GM06990 (cell line): ENCODE results near the gene SPTBN1.

Source experiments
- DNase-seq: peaks from one replicate; pipeline ENCODE4 v3.0.0-alpha.2; 2011; ENCODE audit not compliant: insufficient read length; ENCODE audit errors: extremely low read depth
- H3K27me3 ChIP-seq: replicated peaks from 2 replicates; pipeline ENCODE4 v1.6.0; 2011; ENCODE audit warnings: low read length; ENCODE audit not compliant: control insufficient read depth, insufficient read depth
- H3K36me3 ChIP-seq: 2 replicates; pipeline ENCODE4 v1.5.1; 2011; ENCODE audit warnings: low read length; ENCODE audit not compliant: control insufficient read depth, insufficient read depth
- H3K4me3 ChIP-seq: replicated peaks from 2 replicates; pipeline ENCODE4 v1.5.1; 2011; ENCODE audit warnings: low read depth, mild to moderate bottlenecking, control low read depth, low read length
- TF ChIP-seq, protein P1 (sequence below): IDR thresholded peaks from 2 replicates; pipeline ENCODE4 v1.5.1; 2011; ENCODE audit warnings: low read length, control low read depth, mild to moderate bottlenecking, inconsistent platforms; ENCODE audit not compliant: insufficient read depth, poor library complexity, severe bottlenecking

SPTBN1 gene

DNA sequence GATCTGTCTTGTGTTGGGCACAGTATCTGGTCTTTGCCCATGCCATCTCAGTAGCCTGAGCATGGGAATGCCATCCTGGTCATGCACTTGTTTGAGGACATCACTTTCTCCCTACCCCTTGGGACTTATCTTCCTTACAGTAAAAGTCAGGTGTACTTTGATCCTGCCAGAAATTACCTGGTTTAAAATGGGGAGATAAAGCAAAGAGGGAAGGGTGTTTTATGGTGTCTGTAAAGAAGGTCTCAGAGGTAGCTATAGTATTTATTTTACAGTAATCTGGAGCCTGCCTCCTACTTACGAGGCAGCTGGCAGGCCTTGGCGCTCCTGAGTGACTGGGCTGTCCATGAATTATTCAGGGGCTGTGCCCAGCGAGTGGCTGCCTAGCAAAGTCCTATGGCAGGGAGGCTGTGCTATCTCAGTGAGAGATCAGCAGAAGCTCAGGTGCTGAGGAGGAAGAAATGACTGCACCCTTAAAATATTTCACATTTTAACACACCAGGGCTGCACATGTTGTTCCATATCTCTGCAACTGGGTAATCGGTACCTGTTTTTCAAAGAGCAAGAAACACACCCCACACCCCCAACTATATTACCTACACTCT, 93.9 kb downstream of the SPTBN1 start:
- no peaks in the 10 kb centered on the region for H3K27me3 ChIP-seq
- TF ChIP-seq, protein P1, sequence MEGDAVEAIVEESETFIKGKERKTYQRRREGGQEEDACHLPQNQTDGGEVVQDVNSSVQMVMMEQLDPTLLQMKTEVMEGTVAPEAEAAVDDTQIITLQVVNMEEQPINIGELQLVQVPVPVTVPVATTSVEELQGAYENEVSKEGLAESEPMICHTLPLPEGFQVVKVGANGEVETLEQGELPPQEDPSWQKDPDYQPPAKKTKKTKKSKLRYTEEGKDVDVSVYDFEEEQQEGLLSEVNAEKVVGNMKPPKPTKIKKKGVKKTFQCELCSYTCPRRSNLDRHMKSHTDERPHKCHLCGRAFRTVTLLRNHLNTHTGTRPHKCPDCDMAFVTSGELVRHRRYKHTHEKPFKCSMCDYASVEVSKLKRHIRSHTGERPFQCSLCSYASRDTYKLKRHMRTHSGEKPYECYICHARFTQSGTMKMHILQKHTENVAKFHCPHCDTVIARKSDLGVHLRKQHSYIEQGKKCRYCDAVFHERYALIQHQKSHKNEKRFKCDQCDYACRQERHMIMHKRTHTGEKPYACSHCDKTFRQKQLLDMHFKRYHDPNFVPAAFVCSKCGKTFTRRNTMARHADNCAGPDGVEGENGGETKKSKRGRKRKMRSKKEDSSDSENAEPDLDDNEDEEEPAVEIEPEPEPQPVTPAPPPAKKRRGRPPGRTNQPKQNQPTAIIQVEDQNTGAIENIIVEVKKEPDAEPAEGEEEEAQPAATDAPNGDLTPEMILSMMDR = no peak
- H3K4me3 ChIP-seq = no peak overlapping the region
- H3K36me3 ChIP-seq = no peaks in the 10 kb centered on the region
- DNase-seq = no peak

DNA sequence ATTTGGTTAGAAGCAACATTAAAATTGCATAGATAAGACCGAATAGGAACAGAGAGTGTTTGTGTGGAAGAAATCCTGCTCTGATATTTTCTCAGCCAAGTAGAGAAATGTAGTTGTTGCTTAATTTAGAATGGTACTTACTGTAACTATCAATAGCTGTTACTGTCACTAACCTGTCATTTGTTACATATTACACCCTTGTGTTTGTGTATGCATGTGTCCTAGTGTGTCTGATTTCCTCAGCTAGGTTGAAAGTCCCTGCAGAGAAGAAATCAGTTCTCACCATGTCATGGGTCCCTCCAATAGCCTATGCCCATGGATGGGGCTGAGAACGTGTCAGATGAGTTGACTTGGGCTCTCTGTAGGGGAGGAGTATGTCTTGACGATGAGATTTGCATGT, 94.4 kb downstream of the SPTBN1 start:
- no peaks in the 10 kb centered on the region for H3K27me3 ChIP-seq
- H3K4me3 ChIP-seq = no peak overlapping the region
- no peaks in the 10 kb centered on the region for H3K36me3 ChIP-seq
- TF ChIP-seq, protein P1 = no peak
- no peak for DNase-seq

DNA sequence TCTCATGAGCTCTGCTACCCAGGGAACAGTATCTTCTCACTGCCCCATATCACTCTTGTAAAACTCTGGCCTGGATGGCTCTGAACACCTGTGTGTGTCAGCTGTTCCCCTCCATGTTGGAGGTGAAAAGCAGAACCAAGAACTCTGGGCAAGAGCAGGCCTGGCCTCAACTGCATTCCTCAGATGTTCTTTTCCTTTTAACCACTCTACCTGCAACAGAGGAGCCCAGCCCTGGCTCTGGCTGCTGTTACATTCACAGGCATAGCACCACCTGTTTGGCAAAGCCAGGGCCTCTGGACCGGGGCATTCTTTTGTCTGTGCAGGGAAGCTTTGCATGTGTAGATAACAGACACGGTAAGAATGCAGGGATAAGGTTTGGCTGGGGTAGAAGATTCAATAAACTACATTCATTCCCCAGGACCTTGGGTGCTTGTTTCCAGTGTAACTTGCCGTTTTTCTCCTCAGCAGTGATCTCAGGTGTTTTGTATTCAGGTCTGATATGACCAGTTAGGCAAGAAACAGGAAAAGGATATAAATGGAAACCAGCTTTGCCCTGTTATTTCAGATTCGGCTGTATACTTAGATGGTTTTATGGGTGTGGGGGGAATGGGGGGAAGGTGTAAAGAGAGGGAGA, 95.1 kb downstream of the SPTBN1 start:
- no peaks in the 10 kb centered on the region for H3K27me3 ChIP-seq
- H3K36me3 ChIP-seq = no peaks in the 10 kb centered on the region
- H3K4me3 ChIP-seq = no peak overlapping the region
- TF ChIP-seq, protein P1 = no peak
- no peak for DNase-seq

DNA sequence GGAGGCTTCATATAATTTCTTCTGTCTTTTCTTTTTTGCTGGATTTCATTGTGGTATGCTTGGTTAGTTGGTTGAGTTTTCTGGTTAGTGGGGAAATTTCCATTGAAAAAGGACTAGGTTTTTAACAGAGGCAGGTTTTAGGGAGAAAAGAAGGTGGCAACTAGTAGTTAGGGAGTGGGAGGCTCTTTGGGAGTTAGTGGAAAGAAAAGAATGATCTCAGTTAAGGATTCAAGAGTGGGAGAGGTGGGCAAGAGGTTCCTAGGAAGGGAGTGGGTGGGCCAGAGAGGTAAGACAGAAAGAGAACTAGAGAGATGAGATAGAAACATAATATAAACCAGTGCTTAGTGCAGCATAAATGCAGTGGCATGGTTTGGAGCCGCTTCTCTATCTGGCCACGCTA, 96.9 kb downstream of the SPTBN1 start:
- Histone ChIP-seq H3K4me3 (no peak overlapping the region), H3K36me3 (no peaks in the 10 kb centered on the region), H3K27me3 (no peaks in the 10 kb centered on the region)
- TF ChIP-seq, protein P1 = no peak
- DNase-seq = no peak

DNA sequence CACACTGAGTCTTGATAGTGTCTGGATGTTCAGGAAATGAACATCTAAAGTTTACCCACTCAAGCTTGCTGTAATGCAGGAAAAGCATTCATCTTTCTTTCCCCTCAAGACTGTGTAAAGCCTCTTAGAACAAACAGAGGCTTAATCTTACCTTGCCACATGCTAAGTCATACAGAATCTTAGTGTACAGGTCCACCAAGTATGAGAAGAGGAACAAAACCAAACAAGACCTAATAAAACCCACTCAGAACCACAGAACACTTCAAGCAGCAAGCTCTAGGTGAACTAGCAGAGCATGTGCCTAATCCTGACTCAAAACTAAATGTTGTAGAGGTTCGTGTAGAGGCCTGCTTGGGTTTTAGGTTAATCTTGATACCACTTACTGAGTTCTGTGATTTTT, 97.6 kb downstream of the SPTBN1 start:
- Histone ChIP-seq H3K4me3 (no peak overlapping the region), H3K27me3 (no peaks in the 10 kb centered on the region), H3K36me3 (no peaks in the 10 kb centered on the region)
- TF ChIP-seq, protein P1 = no peak
- no peak for DNase-seq
